Amniotic stem cell (primary cell): Measurements from ENCODE around the gene AXIN2.

Source experiments
- DNase-seq: peaks from one replicate; lab custom pipeline; 2025; lab: John Stamatoyannopoulos, UW

Gene AXIN2

GRCh38 chr17:65482201-65482600 lies 79.2 kb downstream of the AXIN2 start:
- DNase-seq, result no peak

GRCh38 chr17:65479282-65479681 lies 82.2 kb downstream of the AXIN2 start:
- no peak for DNase-seq
